HEK293 (cell line): ENCODE data around the gene CCDC38.

Experiments used
- CTCF ChIP-seq: fragments of 450-650 bp; formaldehyde crosslinking; IDR thresholded peaks from 2 replicates; pipeline ENCODE4 v1.5.1; 2016; ENCODE audit warnings: missing biosample characterization, missing genetic modification characterization
- ZBTB20 ChIP-seq: fragments of 450-650 bp; formaldehyde crosslinking; IDR thresholded peaks from 2 replicates; pipeline ENCODE4 v1.5.1; 2016; ENCODE audit warnings: missing biosample characterization, missing genetic modification characterization
- ZNF302 ChIP-seq: fragments of 450-650 bp; formaldehyde crosslinking; IDR thresholded peaks from 2 replicates; pipeline ENCODE4 v1.5.1; 2016; ENCODE audit warnings: missing biosample characterization, missing genetic modification characterization, low read depth
- ZNF660 ChIP-seq: fragments of 450-650 bp; IDR thresholded peaks from 2 replicates; pipeline ENCODE4 v1.5.1; 2018; ENCODE audit warnings: missing biosample characterization, mild to moderate bottlenecking, missing genetic modification characterization

- TF ChIP-seq CTCF (tag by site-specific recombination) (no peak), ZBTB20 (tag by site-specific recombination) (no peak), ZNF660 (no peak), ZNF302 (no peak)
Observed at GRCh38 chr12:95882873-95883272, 59.5 kb downstream of the CCDC38 start.
